Measurements from ENCODE around the gene MLLT3.

- TF ChIP-seq EP300 (IDR thresholded peaks at IDR 0.05) (no peak), CTCF (IDR thresholded peaks at IDR 0.05) (no peak)
Measured at GRCh38 chr9:20428976-20429375, 193.3 kb downstream of the MLLT3 start.
